CD4-positive, alpha-beta memory T cell (primary cell): ENCODE results near the gene LAMA3. TPM values are rescaled to one million over a fixed set of nuclear protein-coding genes. Genes with fewer than 3 reads are reported as not detected.

Experiments
- CTCF ChIA-PET: fragments of 350-600 bp; sonication (Branson Sonifier 250); formaldehyde crosslinking; loops from one replicate; lab custom pipeline; 2021; ENCODE audit warnings: inconsistent platforms; ENCODE audit not compliant: partially characterized antibody; lab: Charles Lee
- POLR2A ChIA-PET: fragments of 350-600 bp; sonication (Branson Sonifier 250); formaldehyde crosslinking; loops from one replicate; lab custom pipeline; 2021; ENCODE audit not compliant: partially characterized antibody; lab: Charles Lee
- DNase-seq, 5 donors: peaks; one replicate each; pipeline versions ENCODE4 v3.0.0 to v3.0.0-alpha.2; 2020 to 2022; ENCODE audit warnings: mixed read lengths in 1 of 5
- H3K27ac ChIP-seq: one replicate; pipeline ENCODE4 v1.7.0; 2013; ENCODE audit warnings: low read depth, low read length
- H3K27me3 ChIP-seq: 2 replicates; pipeline ENCODE4 v1.7.0; 2013; ENCODE audit warnings: mild to moderate bottlenecking, low read length, moderate library complexity; ENCODE audit not compliant: insufficient read depth
- H3K36me3 ChIP-seq: 2 replicates; pipeline ENCODE4 v1.7.0; 2013; ENCODE audit warnings: mild to moderate bottlenecking, low read length, moderate library complexity; ENCODE audit not compliant: insufficient read depth
- H3K4me1 ChIP-seq: 2 replicates; pipeline ENCODE4 v1.7.0; 2013; ENCODE audit warnings: mild to moderate bottlenecking, low read length, moderate library complexity; ENCODE audit not compliant: insufficient read depth
- H3K4me3 ChIP-seq, 2 donors: one replicate each; pipeline ENCODE4 v1.7.0; 2013; ENCODE audit warnings: low read length in 2 of 2, mild to moderate bottlenecking in 1 of 2
- H3K9me3 ChIP-seq, 2 donors: one replicate each; pipeline ENCODE4 v1.7.0; 2013; ENCODE audit warnings: low read length in 2 of 2, control low read depth in 1 of 2; ENCODE audit not compliant: control insufficient read depth in 1 of 2
- H3K27ac Mint-ChIP-seq, 7 donors: one replicate each; pipeline ENCODE4 v1.8.0; 2020 to 2021; ENCODE audit warnings: mixed read lengths in 7 of 7, mild to moderate bottlenecking in 6 of 7, inconsistent platforms in 3 of 7, moderate library complexity in 3 of 7
- H3K27me3 Mint-ChIP-seq, 2 donors: one replicate each; pipeline ENCODE4 v1.8.0; 2020 to 2021; ENCODE audit warnings: mixed read lengths in 2 of 2
- H3K36me3 Mint-ChIP-seq, 2 donors: one replicate each; pipeline ENCODE4 v1.8.0; 2020 to 2021; ENCODE audit warnings: mixed read lengths in 2 of 2, inconsistent platforms in 1 of 2, mild to moderate bottlenecking in 1 of 2
- H3K4me1 Mint-ChIP-seq, 4 donors: one replicate each; pipeline ENCODE4 v1.8.0; 2020 to 2021; ENCODE audit warnings: mixed read lengths in 4 of 4, mild to moderate bottlenecking in 1 of 4
- H3K4me3 Mint-ChIP-seq, 8 donors: one replicate each; pipeline ENCODE4 v1.8.0; 2020 to 2021; ENCODE audit warnings: mixed read lengths in 8 of 8, mild to moderate bottlenecking in 7 of 8, moderate library complexity in 6 of 8, inconsistent platforms in 3 of 8
- H3K9me3 Mint-ChIP-seq, 8 donors: one replicate each; pipeline ENCODE4 v1.8.0; 2020 to 2021; ENCODE audit warnings: mixed read lengths in 8 of 8, mild to moderate bottlenecking in 5 of 8, inconsistent platforms in 3 of 8, moderate library complexity in 1 of 8
- intact Hi-C: fragments of 100-400 bp; cut with micrococcal nuclease; formaldehyde crosslinking; loops from one replicate; pipeline ENCODE4 v1.15.1; 2023
- polyA plus RNA-seq, 2 donors: library from polyadenylated mRNA; unstranded; fragments of 300-500 nt; fragmentation: Illumina TruSeq; gene quantifications; one replicate each; pipeline ENCODE4 v1.2.3, GENCODE V29; 2021
- total RNA-seq, 2 experiments: library from RNA; stranded (reverse); gene quantifications; one replicate each; pipeline ENCODE4 v1.2.3, GENCODE V29; 2021

The LAMA3 gene
- total and polyA plus RNA-seq, 4 experiments from 2014 or later: not detected

DNA sequence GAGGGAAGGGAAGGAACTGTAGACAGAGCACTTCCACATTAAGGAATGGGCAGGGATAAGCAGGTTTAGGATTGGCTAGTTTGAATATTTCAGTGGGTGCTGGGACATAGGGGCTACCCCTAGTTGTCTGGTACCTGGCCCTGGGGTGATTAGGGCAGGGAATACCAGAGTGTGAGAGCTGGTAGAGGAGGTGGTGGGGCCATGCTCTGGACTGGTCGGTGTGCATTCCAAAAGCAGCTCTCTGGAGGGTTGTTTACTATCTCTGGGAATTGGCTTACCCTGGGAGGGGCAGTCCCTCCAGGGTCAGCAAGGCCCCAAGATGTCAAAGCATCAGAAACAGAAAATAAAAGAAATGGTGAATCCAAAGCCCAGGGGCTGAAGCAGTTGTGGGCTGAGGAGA, 103.8 kb downstream of the LAMA3 start:
- no peaks in the 10 kb centered on the region for H3K4me1 ChIP-seq
- H3K4me3 Mint-ChIP-seq: no peak overlapping the region
- peaks cover 0 to 3% (median 0%) of the 10 kb centered on the region in 8 donors for H3K9me3 Mint-ChIP-seq
- POLR2A ChIA-PET: no interaction called here
- H3K27me3 ChIP-seq: no peaks in the 10 kb centered on the region
- CTCF ChIA-PET: no interaction called here
- no peaks in the 10 kb centered on the region for H3K9me3 ChIP-seq
- H3K36me3 ChIP-seq: no peaks in the 10 kb centered on the region
- intact Hi-C loops: no loop called here
- H3K27ac Mint-ChIP-seq: peak overlapping the region in 1 of 7 donors; percentile 83
- no peak for DNase-seq
- no peaks in the 10 kb centered on the region for H3K36me3 Mint-ChIP-seq
- H3K4me1 Mint-ChIP-seq: no peaks in the 10 kb centered on the region
- H3K27me3 Mint-ChIP-seq: peaks cover 0 to 1% of the 10 kb centered on the region in 2 donors
- no peak overlapping the region for H3K4me3 ChIP-seq
- no peak overlapping the region for H3K27ac ChIP-seq

DNA sequence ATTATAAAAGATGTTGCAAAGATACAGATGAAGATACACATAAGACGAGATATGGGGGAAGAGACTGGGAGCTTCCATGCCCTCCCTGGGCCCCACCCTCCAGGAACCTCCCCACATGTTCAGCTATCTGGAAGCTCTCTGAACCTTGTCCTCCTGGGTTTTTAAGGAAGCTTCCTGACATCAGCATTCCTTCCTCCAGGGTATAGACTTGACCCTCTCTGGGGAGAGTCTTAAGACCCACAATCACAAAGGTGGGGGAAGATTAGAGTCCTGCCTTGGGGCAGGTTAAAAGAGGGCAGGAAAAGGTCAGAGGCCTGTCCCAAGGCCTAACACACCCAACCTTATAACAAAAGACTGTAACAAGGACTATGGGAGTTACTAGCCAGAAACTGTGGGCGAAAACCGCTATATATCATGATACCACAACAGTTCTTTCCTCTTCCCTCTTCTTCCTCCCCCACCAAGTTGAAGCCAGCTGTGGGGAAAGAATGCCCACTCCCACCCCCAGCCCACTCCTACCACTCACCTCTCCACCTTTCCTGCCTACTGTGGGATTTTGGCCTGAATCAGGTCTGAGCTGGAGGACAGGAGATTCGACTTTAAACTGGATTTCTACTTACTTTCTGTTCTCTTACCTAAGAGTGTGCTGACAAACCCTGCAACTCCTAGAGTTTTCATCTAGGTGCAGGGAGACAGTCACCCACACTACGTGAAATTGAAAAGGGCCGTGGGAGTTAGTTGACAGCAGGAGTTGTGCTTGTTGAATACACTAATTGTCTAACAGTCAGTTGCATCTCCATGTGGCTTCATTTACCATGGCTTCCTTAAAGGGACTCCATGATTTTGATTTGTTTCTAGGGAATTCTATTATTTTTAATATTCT, 105.0 kb downstream of the LAMA3 start:
- Mint-ChIP-seq H3K36me3 (no peaks in the 10 kb centered on the region), H3K4me3 (no peak overlapping the region), H3K9me3 (peaks cover 0 to 3% (median 0%) of the 10 kb centered on the region in 8 donors), H3K4me1 (no peaks in the 10 kb centered on the region), H3K27me3 (peaks cover 0 to 4% of the 10 kb centered on the region in 2 donors), H3K27ac (no peak overlapping the region)
- POLR2A ChIA-PET: no interaction called here
- intact Hi-C loops: no loop called here
- Histone ChIP-seq H3K27me3 (no peaks in the 10 kb centered on the region), H3K4me1 (no peaks in the 10 kb centered on the region), H3K36me3 (no peaks in the 10 kb centered on the region), H3K27ac (no peak overlapping the region), H3K4me3 (no peak overlapping the region), H3K9me3 (no peaks in the 10 kb centered on the region)
- no peak for DNase-seq
- CTCF ChIA-PET: interaction anchor here (0.7 kb wide), 1 partner anchor 18 kb away, joined by 3 read pairs; no protein-coding TSS in a partner anchor

- intact Hi-C loops: no loop called here
- Histone ChIP-seq H3K4me3 (no peak overlapping the region), H3K36me3 (no peaks in the 10 kb centered on the region), H3K4me1 (no peaks in the 10 kb centered on the region), H3K27ac (no peak overlapping the region), H3K9me3 (no peaks in the 10 kb centered on the region), H3K27me3 (no peaks in the 10 kb centered on the region)
- Mint-ChIP-seq H3K27ac (no peak overlapping the region), H3K4me1 (no peaks in the 10 kb centered on the region), H3K4me3 (no peak overlapping the region), H3K36me3 (no peaks in the 10 kb centered on the region), H3K9me3 (no peaks in the 10 kb centered on the region), H3K27me3 (peaks cover 0 to 7% of the 10 kb centered on the region in 2 donors)
- ChIA-PET CTCF (interaction anchor here (1.5 kb wide), 1 partner anchor 12 kb away, joined by 4 read pairs; no protein-coding TSS in a partner anchor), POLR2A (no interaction called here)
- no peak for DNase-seq
Observed at GRCh38 chr18:23798249-23798648, 109.0 kb downstream of the LAMA3 start.

DNA sequence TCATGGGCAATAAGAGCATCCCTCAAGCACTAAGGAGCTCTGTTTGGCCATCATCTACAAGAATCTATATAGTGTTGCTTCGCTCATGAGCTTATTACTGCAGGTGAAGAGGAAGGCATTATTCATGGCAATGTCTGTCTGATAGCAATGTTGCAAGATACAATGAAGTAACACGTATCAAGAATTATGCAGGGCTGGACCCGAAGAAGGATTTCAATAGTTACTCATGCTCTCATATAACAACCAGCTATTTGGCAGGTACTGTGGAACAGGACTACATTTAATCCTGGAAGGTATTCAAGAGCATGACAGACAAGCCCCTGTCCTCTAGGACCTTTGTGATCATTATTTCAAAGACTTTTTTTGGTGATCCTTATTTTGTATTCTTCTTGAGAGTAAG, 109.6 kb downstream of the LAMA3 start:
- Histone ChIP-seq H3K27ac (no peak overlapping the region), H3K36me3 (no peaks in the 10 kb centered on the region), H3K4me1 (no peaks in the 10 kb centered on the region), H3K27me3 (no peaks in the 10 kb centered on the region), H3K4me3 (no peak overlapping the region), H3K9me3 (no peaks in the 10 kb centered on the region)
- no peak for DNase-seq
- Mint-ChIP-seq H3K36me3 (no peaks in the 10 kb centered on the region), H3K4me1 (no peaks in the 10 kb centered on the region), H3K27ac (no peak overlapping the region), H3K9me3 (no peaks in the 10 kb centered on the region), H3K27me3 (peaks cover 0 to 7% of the 10 kb centered on the region in 2 donors), H3K4me3 (no peak overlapping the region)
- ChIA-PET CTCF (interaction anchor here (1.0 kb wide), 1 partner anchor 119 kb away, joined by 3 read pairs; no protein-coding TSS in a partner anchor), POLR2A (no interaction called here)
- intact Hi-C loops: no loop called here

DNA sequence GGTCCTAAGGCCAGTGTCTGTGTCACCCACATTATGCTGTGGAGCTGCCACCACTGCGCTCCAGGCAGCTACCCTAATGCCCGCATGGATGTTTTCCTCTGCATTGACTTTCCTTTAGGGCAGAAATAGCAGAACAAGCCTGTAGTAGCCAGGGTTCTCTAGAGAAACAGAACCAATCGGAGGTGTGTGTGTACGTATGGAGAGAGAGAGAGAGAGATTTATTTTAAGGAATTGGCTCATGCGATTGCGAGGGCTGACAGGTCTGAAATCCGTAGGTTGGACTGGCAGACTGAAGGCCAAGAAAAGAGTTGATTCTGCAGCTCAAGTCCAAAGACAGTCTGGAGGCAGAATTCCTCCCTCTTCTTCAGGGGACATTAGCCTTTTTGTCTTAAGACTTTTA, 110.3 kb downstream of the LAMA3 start:
- H3K4me3 Mint-ChIP-seq: no peak overlapping the region
- no peak overlapping the region for H3K27ac ChIP-seq
- DNase-seq: no peak
- H3K9me3 Mint-ChIP-seq: no peaks in the 10 kb centered on the region
- H3K36me3 ChIP-seq: no peaks in the 10 kb centered on the region
- H3K27me3 ChIP-seq: no peaks in the 10 kb centered on the region
- no peak overlapping the region for H3K27ac Mint-ChIP-seq
- H3K9me3 ChIP-seq: no peaks in the 10 kb centered on the region
- H3K27me3 Mint-ChIP-seq: peaks cover 0 to 7% of the 10 kb centered on the region in 2 donors
- intact Hi-C loops: no loop called here
- H3K4me1 ChIP-seq: no peaks in the 10 kb centered on the region
- no peaks in the 10 kb centered on the region for H3K4me1 Mint-ChIP-seq
- no peak overlapping the region for H3K4me3 ChIP-seq
- H3K36me3 Mint-ChIP-seq: no peaks in the 10 kb centered on the region
- POLR2A ChIA-PET: no interaction called here
- CTCF ChIA-PET: interaction anchor here (1.0 kb wide), 1 partner anchor 119 kb away, joined by 3 read pairs; no protein-coding TSS in a partner anchor

DNA sequence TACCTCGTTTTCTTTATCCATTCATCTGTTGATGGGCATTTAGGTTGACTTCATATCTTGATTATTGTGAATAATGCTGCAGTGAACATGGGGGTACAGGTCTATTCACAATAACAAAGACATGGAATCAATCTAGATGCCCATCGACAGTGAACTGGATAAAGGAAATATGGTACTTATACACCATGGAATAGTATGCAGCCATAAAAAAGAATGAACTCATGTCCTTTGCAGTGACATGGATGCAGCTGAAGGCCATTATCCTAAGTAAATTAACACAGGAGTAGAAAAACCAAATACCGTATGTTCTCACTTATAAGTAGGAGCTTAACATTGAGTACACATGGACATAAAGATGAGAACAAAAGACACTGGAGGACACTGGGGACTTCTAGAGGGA, 111.6 kb downstream of the LAMA3 start:
- Mint-ChIP-seq H3K27ac (no peak overlapping the region), H3K36me3 (no peaks in the 10 kb centered on the region), H3K9me3 (no peaks in the 10 kb centered on the region), H3K4me3 (no peak overlapping the region), H3K27me3 (peaks cover 0 to 7% of the 10 kb centered on the region in 2 donors), H3K4me1 (no peaks in the 10 kb centered on the region)
- H3K27ac ChIP-seq: no peak overlapping the region
- intact Hi-C loops: no loop called here
- no peaks in the 10 kb centered on the region for H3K27me3 ChIP-seq
- DNase-seq: no peak
- H3K36me3 ChIP-seq: no peaks in the 10 kb centered on the region
- ChIA-PET POLR2A (no interaction called here), CTCF (interaction anchor here (2.1 kb wide), 1 partner anchor 11 kb away, joined by 4 read pairs; no protein-coding TSS in a partner anchor)
- no peaks in the 10 kb centered on the region for H3K4me1 ChIP-seq
- H3K9me3 ChIP-seq: no peaks in the 10 kb centered on the region
- H3K4me3 ChIP-seq: no peak overlapping the region

- Histone ChIP-seq H3K9me3 (no peaks in the 10 kb centered on the region), H3K27ac (no peak overlapping the region), H3K4me3 (no peak overlapping the region), H3K36me3 (no peaks in the 10 kb centered on the region), H3K4me1 (no peaks in the 10 kb centered on the region), H3K27me3 (no peaks in the 10 kb centered on the region)
- Mint-ChIP-seq H3K4me1 (no peaks in the 10 kb centered on the region), H3K9me3 (peaks cover 0 to 4% (median 0%) of the 10 kb centered on the region in 8 donors), H3K27me3 (peaks cover 0 to 7% of the 10 kb centered on the region in 2 donors), H3K4me3 (no peak overlapping the region), H3K36me3 (no peaks in the 10 kb centered on the region), H3K27ac (no peak overlapping the region)
- CTCF ChIA-PET: no interaction called here
- POLR2A ChIA-PET: no interaction called here
- no peak for DNase-seq
- intact Hi-C loops: no loop called here
Observed at GRCh38 chr18:23802817-23803216, 113.6 kb downstream of the LAMA3 start.
